Epithelial cell of esophagus (primary cell): ENCODE data around the gene SLC39A6.
"Not testable (repeated sequence)": the region's sequence is repeated elsewhere in the genome, so short reads cannot be mapped to it uniquely, and the experiment has no call there.

Experiments used
- DNase-seq: peaks from one replicate; pipeline ENCODE4 v3.0.0; 2010; ENCODE audit warnings: low read depth
- H3K4me3 ChIP-seq: 2 replicates; pipeline ENCODE4 v1.5.1; 2011; ENCODE audit warnings: mild to moderate bottlenecking, low read length, control low read depth
- CTCF ChIP-seq: IDR thresholded peaks from 2 replicates; pipeline ENCODE4 v1.5.1; 2011; ENCODE audit warnings: low read depth, mild to moderate bottlenecking, low read length, control low read depth, inconsistent platforms; ENCODE audit not compliant: insufficient read depth; ENCODE audit errors: missing control alignments

SLC39A6 gene

GRCh38 chr18:36075862-36076587 lies 53.1 kb downstream of the SLC39A6 start:
- peak; percentile 95 for DNase-seq
- TF ChIP-seq CTCF: peak; percentile 2
- no peak overlapping the region for H3K4me3 ChIP-seq

- no peak for DNase-seq
- no peak overlapping the region for H3K4me3 ChIP-seq
- no peak for TF ChIP-seq CTCF
Measured at GRCh38 chr18:36074435-36074834, 54.7 kb downstream of the SLC39A6 start.

- no peak overlapping the region for H3K4me3 ChIP-seq
- no peak for DNase-seq
- TF ChIP-seq CTCF: no peak
Measured at GRCh38 chr18:36073676-36074075, 55.5 kb downstream of the SLC39A6 start.

- DNase-seq: peak; percentile 45
- not testable (repeated sequence) for H3K4me3 ChIP-seq
Measured at GRCh38 chr18:36072406-36072805, 56.7 kb downstream of the SLC39A6 start.

- TF ChIP-seq CTCF: no peak
- peak within 1 kb of the TSS; percentile 98 for H3K4me3 ChIP-seq
- DNase-seq: peak; percentile 96
Measured at GRCh38 chr18:36067055-36067957, 61.8 kb downstream of the SLC39A6 start, which contains the start of gene RPRD1A. TSS of gene RPRD1A (minus strand) at chr18:36067559. CDS start at chr18:36067404, 155 bp downstream.

GRCh38 chr18:36066686-36067054 lies 62.5 kb downstream of the SLC39A6 start:
- peak overlapping the region; percentile 98 for H3K4me3 ChIP-seq
- no peak for TF ChIP-seq CTCF
- DNase-seq: no peak

- peak overlapping the region; percentile 98 for H3K4me3 ChIP-seq
- no peak for TF ChIP-seq CTCF
- DNase-seq: no peak
Measured at GRCh38 chr18:36066001-36066400, 63.1 kb downstream of the SLC39A6 start.

- not testable (repeated sequence) for DNase-seq, H3K4me3 ChIP-seq
Measured at GRCh38 chr18:36064809-36065079, 64.4 kb downstream of the SLC39A6 start.
